GM19023 (cell line): ENCODE data around the gene COX4I1.
"Not testable (repeated sequence)": the region's sequence is repeated elsewhere in the genome, so short reads cannot be mapped to it uniquely, and the experiment has no call there.

Experiments
- ATAC-seq: cut with Tn5 transposase; IDR thresholded peaks from one replicate; pipeline ENCODE4 v1.9.1; 2021; ENCODE audit warnings: mild to moderate bottlenecking, moderate library complexity; ENCODE audit not compliant: unreplicated experiment

The COX4I1 gene

GRCh38 chr16:85821390-85822135 is 22.1 kb downstream of the COX4I1 start:
- peak; percentile 57 for ATAC-seq

- ATAC-seq = no peak
Observed at GRCh38 chr16:85822145-85822544, 22.6 kb downstream of the COX4I1 start.

DNA sequence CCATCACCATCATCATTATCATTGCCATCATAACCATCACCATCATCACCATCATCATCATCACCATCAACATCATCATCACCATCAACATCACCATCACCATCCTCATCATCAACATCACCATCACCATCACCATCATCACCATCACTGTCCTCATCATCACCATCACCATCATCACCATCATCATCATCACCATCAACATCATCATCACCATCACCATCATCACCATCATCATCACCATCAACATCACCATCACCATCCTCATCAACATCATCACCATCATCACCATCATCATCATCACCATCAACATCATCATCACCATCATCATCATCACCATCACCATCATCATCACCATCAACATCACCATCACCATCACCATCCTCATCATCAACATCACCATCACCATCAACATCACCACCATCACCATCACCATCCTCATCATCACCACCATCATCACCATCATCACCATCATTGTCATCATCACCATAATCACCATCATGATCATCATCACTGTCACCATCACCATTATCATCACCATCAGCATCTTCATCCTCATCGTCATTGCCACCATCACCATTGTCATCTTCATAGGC is 23.9 kb downstream of the COX4I1 start:
- ATAC-seq = no peak

DNA sequence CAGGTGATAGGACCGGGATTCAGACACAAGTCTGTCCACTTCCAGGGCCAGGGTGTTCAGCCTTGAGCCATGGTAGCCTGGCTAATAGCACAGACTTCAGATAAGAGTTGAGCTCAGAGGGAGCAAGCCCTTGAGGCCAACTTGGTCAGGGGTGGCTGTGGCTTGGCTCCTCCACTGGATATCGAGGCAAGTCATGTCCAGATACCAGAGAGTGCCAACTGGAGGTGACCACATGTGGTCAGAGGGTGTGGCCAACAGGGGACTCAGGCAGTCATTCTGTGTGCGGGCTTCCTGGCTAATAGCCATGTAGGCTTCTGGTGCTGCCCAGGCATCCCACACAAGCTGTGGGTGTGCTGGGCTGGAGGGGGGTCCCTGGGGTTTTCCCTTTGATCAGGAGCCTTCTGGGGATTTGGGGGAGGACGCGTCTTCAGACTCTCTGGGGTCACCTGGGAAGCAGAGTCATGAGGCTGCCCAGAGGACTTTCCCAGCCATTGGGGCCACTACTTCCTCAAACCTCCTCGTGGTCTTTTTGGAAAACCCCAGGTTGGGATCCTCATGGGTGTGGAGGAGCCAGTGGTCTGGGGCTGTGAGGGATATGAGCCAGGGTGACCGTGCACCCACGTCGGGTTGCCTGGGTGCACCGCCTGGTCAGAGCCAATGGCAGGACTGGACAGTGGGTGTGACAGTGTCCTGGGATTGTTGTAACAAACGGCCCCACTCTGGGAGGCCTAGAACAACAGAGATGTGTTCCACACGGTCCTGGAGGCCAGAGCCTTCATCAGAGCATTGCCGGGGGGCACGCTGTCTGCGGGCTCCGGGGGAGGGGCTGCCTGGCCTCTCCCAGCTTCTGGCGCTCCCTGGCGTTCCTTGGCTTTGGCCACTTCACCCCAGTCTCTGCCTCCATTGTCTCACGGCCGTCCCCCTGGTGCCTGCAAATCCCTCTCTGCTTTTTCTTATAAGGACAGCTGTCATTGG is 25.0 kb downstream of the COX4I1 start:
- no peak for ATAC-seq

DNA sequence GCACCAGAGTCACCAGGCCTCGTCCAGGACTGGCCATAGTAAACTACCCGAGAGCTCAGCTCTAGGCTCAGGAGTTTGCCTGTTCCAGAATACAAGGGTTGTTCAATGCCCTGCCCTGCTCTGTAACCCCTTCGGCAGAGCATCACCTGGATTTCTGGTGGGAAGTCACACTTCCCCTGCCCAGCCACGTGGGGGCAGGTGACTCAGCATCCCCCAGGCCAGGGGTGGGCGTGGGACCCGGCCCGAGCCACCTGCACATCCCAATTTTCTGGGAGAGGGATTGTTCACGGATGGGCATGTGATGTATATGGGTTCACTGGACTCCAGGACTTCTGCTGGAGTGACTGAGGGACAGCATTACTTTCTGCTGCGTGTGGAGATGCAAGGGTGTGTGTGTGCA is 25.8 kb downstream of the COX4I1 start:
- ATAC-seq = no peak

GRCh38 chr16:85826686-85827247 is 27.3 kb downstream of the COX4I1 start:
- no peak for ATAC-seq

- no peak for ATAC-seq
Observed at GRCh38 chr16:85828166-85828565, 28.7 kb downstream of the COX4I1 start.

- no peak for ATAC-seq
Observed at GRCh38 chr16:85829171-85829719, 29.8 kb downstream of the COX4I1 start.

GRCh38 chr16:85829751-85830445 is 30.4 kb downstream of the COX4I1 start:
- no peak for ATAC-seq

- ATAC-seq = no peak
Observed at GRCh38 chr16:85830821-85831220, 31.3 kb downstream of the COX4I1 start.

DNA sequence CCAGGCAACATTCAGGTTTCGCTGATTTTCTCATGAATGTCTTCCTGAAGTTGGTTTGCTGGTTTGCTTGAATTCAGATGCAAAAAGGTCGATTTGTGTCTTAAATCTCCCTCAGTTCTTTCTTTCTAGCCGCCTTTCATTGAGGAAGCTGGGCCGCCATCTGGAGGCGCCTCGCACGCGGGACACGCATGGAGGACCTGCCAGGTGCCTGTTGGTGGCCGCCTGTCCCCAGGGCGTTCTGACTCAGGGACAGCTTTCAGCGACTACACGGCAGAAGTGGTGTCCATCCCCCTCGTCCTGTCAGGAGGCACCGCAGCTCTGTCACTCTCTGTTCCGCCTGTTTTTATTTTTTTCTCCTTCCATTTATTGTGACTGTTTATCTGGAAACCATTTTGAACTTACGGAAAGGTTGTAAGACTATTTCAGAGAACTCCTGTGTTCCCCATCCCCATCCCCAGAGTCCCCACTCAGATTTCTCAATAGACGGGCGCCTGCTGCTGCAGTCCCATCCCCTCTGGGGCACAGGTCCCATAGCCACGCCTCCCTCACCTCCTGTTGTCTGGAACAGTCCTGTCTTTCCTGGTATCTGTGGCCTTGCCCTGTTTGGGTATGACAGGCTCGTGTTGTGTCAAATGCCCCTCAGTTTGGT is 33.2 kb downstream of the COX4I1 start:
- ATAC-seq = no peak

DNA sequence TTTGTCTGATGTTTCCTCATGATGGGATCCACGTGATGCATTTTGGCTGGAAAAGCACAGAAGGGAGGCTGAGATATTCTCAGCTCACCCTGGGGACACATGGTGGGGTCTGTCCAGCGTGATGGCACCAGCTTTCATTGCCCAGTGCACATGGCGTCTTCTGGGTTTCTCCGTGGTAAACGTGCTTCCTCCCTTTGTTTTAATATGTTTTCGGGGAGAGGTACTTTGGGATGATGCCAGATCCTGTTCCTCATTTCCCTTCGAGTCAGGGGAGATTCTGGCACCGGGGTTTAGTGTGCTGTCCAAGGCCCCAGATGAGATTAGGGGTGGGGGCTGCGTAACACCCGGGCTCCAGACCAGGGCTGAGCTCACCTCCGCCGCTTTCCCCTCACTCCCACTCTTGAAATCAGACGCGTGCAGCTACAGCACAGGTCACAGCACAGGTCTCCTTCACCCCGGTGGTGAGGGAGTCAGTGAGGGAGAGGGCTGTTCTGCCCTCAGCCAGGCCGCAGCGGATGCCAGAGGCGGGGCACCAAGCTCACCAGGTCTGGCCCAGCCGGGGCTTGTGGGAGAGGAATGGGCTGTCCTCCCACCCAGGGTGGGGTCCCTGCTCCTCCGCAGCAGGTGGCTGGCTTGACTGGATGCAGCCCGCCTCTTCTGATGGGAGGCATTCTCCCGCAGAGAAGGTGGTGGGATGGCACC is 33.9 kb downstream of the COX4I1 start:
- no peak for ATAC-seq

DNA sequence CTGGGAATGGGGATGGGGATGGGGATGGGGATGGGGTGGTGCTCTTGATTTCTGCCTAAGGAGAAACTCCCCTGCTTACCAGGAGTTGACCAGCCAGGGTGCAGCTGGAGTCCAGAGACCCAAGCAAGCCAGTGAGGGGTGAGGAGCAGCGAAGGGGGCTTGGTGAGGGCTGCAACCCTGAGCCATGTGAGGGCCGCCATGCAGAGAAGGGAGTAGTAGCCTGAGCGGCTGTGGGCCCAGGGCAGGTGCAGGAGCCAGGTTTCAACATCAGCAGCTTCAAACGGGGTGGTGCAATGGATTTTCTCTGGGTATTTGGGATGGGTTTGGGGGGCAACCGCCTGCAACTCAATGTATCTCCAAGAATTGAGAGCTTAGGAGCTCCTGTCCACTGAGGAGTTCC is 35.2 kb downstream of the COX4I1 start:
- ATAC-seq = no peak

- no peak for ATAC-seq
Observed at GRCh38 chr16:85835227-85835751, 35.8 kb downstream of the COX4I1 start.

- no peak for ATAC-seq
Observed at GRCh38 chr16:85835956-85836705, 36.6 kb downstream of the COX4I1 start.

- no peak for ATAC-seq
Observed at GRCh38 chr16:85836706-85837582, 37.4 kb downstream of the COX4I1 start.

DNA sequence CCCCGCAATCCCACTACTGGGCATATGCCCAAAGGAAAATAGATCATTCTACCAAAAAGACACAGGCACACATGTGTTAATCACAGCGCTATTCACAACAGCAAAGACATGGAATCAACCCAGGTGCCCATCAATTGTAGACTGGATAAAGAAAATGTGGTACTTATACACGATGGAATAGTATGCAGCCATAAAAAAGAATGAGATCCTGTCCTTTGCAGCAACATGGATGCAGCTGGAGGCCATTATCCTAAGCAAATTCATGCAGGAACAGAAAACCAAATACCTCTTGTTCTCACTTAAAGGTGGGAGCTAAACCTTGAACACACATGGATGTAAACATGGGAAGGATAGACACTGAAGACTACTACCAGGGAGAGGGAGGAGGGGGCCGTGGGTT is 38.2 kb downstream of the COX4I1 start:
- not testable (repeated sequence) for ATAC-seq
